IMR-90 (cell line): ENCODE measurements around the gene EMC8. TPM values are rescaled to one million over a fixed set of nuclear protein-coding genes. Genes with fewer than 3 reads are reported as not detected.

ENCODE experiments used
- ATAC-seq: fragments of 200-7000 bp; cut with Tn5 transposase; 2 replicates; pipeline ENCODE4 v1.9.1; 2020; ENCODE audit warnings: low read depth, mild to moderate bottlenecking, moderate library complexity
- BruUV-seq: library from RNA; stranded (reverse); fragments of 400-500 nt; replicated peaks from 2 replicates; lab custom pipeline; 2021; lab: Mats Ljungman, UMichigan
- CTCF ChIA-PET: fragments of 300-600 bp; formaldehyde crosslinking; extraction: SDS; loops from one replicate; lab custom pipeline; 2021; ENCODE audit warnings: antibody characterized with exemption; lab: Yijun Ruan, JAX
- POLR2A ChIA-PET: fragments of 300-600 bp; sonication (Branson Sonifier 250); formaldehyde crosslinking; loops from one replicate; lab custom pipeline; 2022; ENCODE audit warnings: antibody characterized with exemption; ENCODE audit not compliant: unreplicated experiment; lab: Charles Lee
- DNase-seq: peaks from one replicate; pipeline ENCODE4 v3.0.0; 2013
- H2AFZ ChIP-seq: replicated peaks from 2 replicates; pipeline ENCODE3; 2013; ENCODE audit warnings: low read length, mild to moderate bottlenecking; ENCODE audit not compliant: poor library complexity
- H2AK5ac ChIP-seq: 2 replicates; pipeline ENCODE4 v1.6.1; 2013; ENCODE audit warnings: low read depth, low read length, inconsistent platforms
- H2AK9ac ChIP-seq: replicated peaks from 2 replicates; pipeline ENCODE3; 2013; ENCODE audit warnings: mild to moderate bottlenecking, low read depth, low read length, moderate library complexity; ENCODE audit not compliant: poor library complexity
- H2BK120ac ChIP-seq: 2 replicates; pipeline ENCODE4 v1.6.1; 2013; ENCODE audit warnings: low read depth, low read length, inconsistent platforms
- H2BK15ac ChIP-seq: 3 replicates; pipeline ENCODE4 v1.6.1; 2013; ENCODE audit warnings: low read depth, low read length, inconsistent platforms
- H2BK20ac ChIP-seq: 2 replicates; pipeline ENCODE4 v1.6.1; 2013; ENCODE audit warnings: low read depth, mild to moderate bottlenecking, inconsistent platforms, low read length, moderate library complexity
- H2BK5ac ChIP-seq: 2 replicates; pipeline ENCODE4 v1.6.1; 2013; ENCODE audit warnings: mild to moderate bottlenecking, low read depth, low read length, inconsistent platforms; ENCODE audit not compliant: poor library complexity, severe bottlenecking
- H3K14ac ChIP-seq: replicated peaks from 2 replicates; pipeline ENCODE4 v1.6.1; 2013; ENCODE audit warnings: low read depth, low read length, inconsistent platforms
- H3K18ac ChIP-seq: 2 replicates; pipeline ENCODE4 v1.6.1; 2013; ENCODE audit warnings: low read depth, low read length, control low read depth
- H3K23ac ChIP-seq: 2 replicates; pipeline ENCODE4 v1.6.1; 2013; ENCODE audit warnings: low read depth, low read length, inconsistent platforms
- H3K27ac ChIP-seq: 2 replicates; pipeline ENCODE4 v1.5.1; 2013; ENCODE audit warnings: mild to moderate bottlenecking, control low read depth, low read length; ENCODE audit not compliant: insufficient read depth
- H3K27me3 ChIP-seq: 2 replicates; pipeline ENCODE4 v1.6.1; 2013; ENCODE audit warnings: low read length; ENCODE audit not compliant: control insufficient read depth, insufficient read depth
- H3K36me3 ChIP-seq: 2 replicates; pipeline ENCODE4 v1.6.1; 2013; ENCODE audit warnings: low read length, mixed read lengths; ENCODE audit not compliant: control insufficient read depth, insufficient read depth
- H3K4ac ChIP-seq: 2 replicates; pipeline ENCODE4 v1.6.1; 2013; ENCODE audit warnings: low read depth, low read length, inconsistent platforms
- H3K4me1 ChIP-seq: 2 replicates; pipeline ENCODE4 v1.6.1; 2013; ENCODE audit warnings: low read length, mixed read lengths; ENCODE audit not compliant: control insufficient read depth, insufficient read depth
- H3K4me2 ChIP-seq: 2 replicates; pipeline ENCODE4 v1.6.1; 2013; ENCODE audit warnings: low read depth, mild to moderate bottlenecking, control low read depth, low read length, moderate library complexity
- H3K4me3 ChIP-seq: 2 replicates; pipeline ENCODE4 v1.5.1; 2013; ENCODE audit warnings: low read depth, mild to moderate bottlenecking, control low read depth, low read length, moderate library complexity; ENCODE audit not compliant: insufficient read depth
- H3K56ac ChIP-seq: 2 replicates; pipeline ENCODE4 v1.6.1; 2013; ENCODE audit warnings: low read length, inconsistent platforms; ENCODE audit not compliant: insufficient read depth; ENCODE audit errors: extremely low read depth
- H3K79me1 ChIP-seq, 2 experiments: 2 replicates each; pipeline ENCODE4 v1.6.1; 2013; ENCODE audit warnings: low read length in 2 of 2, inconsistent platforms in 1 of 2, low read depth in 1 of 2
- H3K9ac ChIP-seq: 2 replicates; pipeline ENCODE4 v1.6.1; 2013; ENCODE audit warnings: low read depth, low read length, control low read depth
- H3K9me1 ChIP-seq: 2 replicates; pipeline ENCODE4 v1.6.1; 2013; ENCODE audit warnings: low read length, inconsistent platforms; ENCODE audit not compliant: insufficient read depth
- H3K9me3 ChIP-seq: 2 replicates; pipeline ENCODE4 v1.6.1; 2013; ENCODE audit warnings: low read length; ENCODE audit not compliant: control insufficient read depth, insufficient read depth
- H4K20me1 ChIP-seq: 2 replicates; pipeline ENCODE4 v1.6.1; 2013; ENCODE audit warnings: low read length, inconsistent platforms; ENCODE audit not compliant: insufficient read depth
- H4K5ac ChIP-seq: 2 replicates; pipeline ENCODE4 v1.6.1; 2013; ENCODE audit warnings: mild to moderate bottlenecking, low read depth, low read length, control low read depth
- H4K8ac ChIP-seq, 2 experiments: 2 replicates each; pipeline ENCODE4 v1.6.1; 2013; ENCODE audit warnings: low read depth in 2 of 2, low read length in 2 of 2, control low read depth in 1 of 2, inconsistent platforms in 1 of 2
- H4K91ac ChIP-seq: 2 replicates; pipeline ENCODE4 v1.6.1; 2013; ENCODE audit warnings: low read depth, low read length, inconsistent platforms; ENCODE audit not compliant: insufficient read depth
- BHLHE40 ChIP-seq: fragments of 150-350 bp; IDR thresholded peaks from 2 replicates; pipeline ENCODE4 v1.6.1; 2016; ENCODE audit warnings: mild to moderate bottlenecking, low read depth, low read length
- CEBPB ChIP-seq: IDR thresholded peaks from 2 replicates; pipeline ENCODE4 v1.6.1; 2012; ENCODE audit warnings: low read depth, low read length, improper control_type of control experiment
- CHD1 ChIP-seq: IDR thresholded peaks from 2 replicates; pipeline ENCODE4 v1.6.1; 2012; ENCODE audit warnings: low read depth, low read length, improper control_type of control experiment
- CTCF ChIP-seq: conservative IDR thresholded peaks from 2 replicates; pipeline ENCODE4 v1.5.1; 2012; ENCODE audit warnings: mild to moderate bottlenecking, low read depth, low read length, improper control_type of control experiment
- ELK1 ChIP-seq: fragments of 150-350 bp; IDR thresholded peaks from 2 replicates; pipeline ENCODE4 v1.6.1; 2016; ENCODE audit warnings: low read depth, mild to moderate bottlenecking, low read length, moderate library complexity, borderline replicate concordance
- FOS ChIP-seq: fragments of 150-350 bp; IDR thresholded peaks from 2 replicates; pipeline ENCODE4 v1.6.1; 2016; ENCODE audit warnings: low read depth, low read length
- MAFK ChIP-seq: IDR thresholded peaks from 2 replicates; pipeline ENCODE4 v1.6.1; 2012; ENCODE audit warnings: low read depth, low read length, improper control_type of control experiment
- MAZ ChIP-seq: IDR thresholded peaks from 2 replicates; pipeline ENCODE4 v1.6.1; 2012; ENCODE audit warnings: low read depth, mild to moderate bottlenecking, low read length, improper control_type of control experiment, moderate library complexity, borderline replicate concordance
- MXI1 ChIP-seq: IDR thresholded peaks from 2 replicates; pipeline ENCODE4 v1.6.1; 2012; ENCODE audit warnings: low read depth, mild to moderate bottlenecking, low read length, moderate library complexity, borderline replicate concordance
- NFE2L2 ChIP-seq: fragments of 150-350 bp; IDR thresholded peaks from 2 replicates; pipeline ENCODE4 v1.6.1; 2016; ENCODE audit warnings: low read depth, mild to moderate bottlenecking, low read length
- POLR2A ChIP-seq: IDR thresholded peaks from 2 replicates; pipeline ENCODE4 v1.6.1; 2012; ENCODE audit warnings: mild to moderate bottlenecking, low read depth, low read length
- RAD21 ChIP-seq: IDR thresholded peaks from 2 replicates; pipeline ENCODE4 v1.6.1; 2012; ENCODE audit warnings: low read length, improper control_type of control experiment
- RCOR1 ChIP-seq: IDR thresholded peaks from 2 replicates; pipeline ENCODE4 v1.6.1; 2012; ENCODE audit warnings: mild to moderate bottlenecking, low read length, improper control_type of control experiment; ENCODE audit not compliant: insufficient replicate concordance
- RFX5 ChIP-seq: IDR thresholded peaks from 2 replicates; pipeline ENCODE4 v1.8.0; 2012; ENCODE audit warnings: low read depth, mild to moderate bottlenecking, low read length, moderate library complexity
- SMC3 ChIP-seq: fragments of 150-350 bp; IDR thresholded peaks from 2 replicates; pipeline ENCODE4 v1.6.1; 2016; ENCODE audit warnings: low read depth, mild to moderate bottlenecking, antibody characterized with exemption, low read length, moderate library complexity
- USF2 ChIP-seq: fragments of 150-350 bp; IDR thresholded peaks from 2 replicates; pipeline ENCODE4 v1.6.1; 2017; ENCODE audit warnings: mild to moderate bottlenecking, antibody characterized with exemption, low read length, low read depth
- WGBS, 2 experiments: methylation state at CpG; one replicate each; pipeline versions ENCODE4 v1.1.5 to v1.1.7; 2013; ENCODE audit warnings: missing lambda C conversion rate in 2 of 2; ENCODE audit not compliant: insufficient read length in 1 of 2; ENCODE audit errors: extremely low coverage in 2 of 2; 5-methylcytosine and 5-hydroxymethylcytosine counted together
- dilution Hi-C: fragments of 300-500 bp; cut with HindIII; formaldehyde crosslinking; loops from one replicate; pipeline ENCODE4 v1.14.3; 2018; ENCODE audit warnings: low sequenced_read_pairs; ENCODE audit not compliant: unreplicated experiment
- in situ Hi-C: fragments of 300-500 bp; cut with MboI; formaldehyde crosslinking; loops from 3 replicates; pipeline ENCODE4 v1.14.3; 2019; ENCODE audit warnings: low sequenced_read_pairs, inconsistent platforms, mixed read lengths
- intact Hi-C: fragments of 100-400 bp; cut with micrococcal nuclease; formaldehyde crosslinking; loops from 2 replicates; pipeline ENCODE4 v1.10.0; 2022
- polyA plus RNA-seq, 3 experiments: library from polyadenylated mRNA; depleted of rRNA; stranded (reverse); fragments of >200 nt; gene quantifications; 2 replicates each; pipeline ENCODE4 v1.2.3, GENCODE V29; 2012; ENCODE audit warnings: low replicate concordance in 1 of 3
- total RNA-seq: library from RNA; depleted of rRNA; stranded (reverse); fragments of >200 nt; gene quantifications from 2 replicates; pipeline ENCODE4 v1.2.3, GENCODE V29; 2012

Gene EMC8
- total and polyA plus RNA-seq, 2 of the 4 experiments (the other 2 are of a cell fraction), result 23.7 to 48.9 TPM

- Histone ChIP-seq H3K9me3 (peaks cover 2% of the 10 kb centered on the region; the same call in 1 of the 2 replicates), H3K4me2 (no peak overlapping the region), H3K56ac (no peak overlapping the region), H3K36me3 (no peaks in the 10 kb centered on the region), H3K27ac (no peak overlapping the region), H3K27me3 (peaks cover 46% of the 10 kb centered on the region), H2BK120ac (no peak overlapping the region), H4K20me1 (no peaks in the 10 kb centered on the region), H4K5ac (no peak overlapping the region), H3K9ac (no peak overlapping the region), H3K9me1 (0 out of 2 replicates have a peak, but pooled peaks cover 4% of the 10 kb centered on the region), H2BK20ac (no peak overlapping the region), H2AK9ac (no peak overlapping the region), H3K4ac (no peak overlapping the region), H4K91ac (no peak overlapping the region), H3K4me1 (no peaks in the 10 kb centered on the region), H3K23ac (no peak overlapping the region), H3K14ac (no peak overlapping the region), H4K8ac (no peak overlapping the region), H2BK15ac (no peak overlapping the region), H2AFZ (no peak overlapping the region), H3K18ac (no peak overlapping the region), H2AK5ac (no peak overlapping the region), H3K4me3 (no peak overlapping the region), H2BK5ac (no peak overlapping the region), H3K79me1 (no peaks in the 10 kb centered on the region)
- WGBS, 2 experiments, result 0% methylated on average over 1 of the region's 9 CpGs; no CpG with 5 or more reads in 1 of the 2 experiments
- TF ChIP-seq MAFK (no peak), FOS (no peak), BHLHE40 (no peak), MAZ (no peak), USF2 (no peak), ELK1 (no peak), CEBPB (no peak), POLR2A (no peak), CHD1 (no peak), NFE2L2 (no peak), RFX5 (no peak), RAD21 (no peak), CTCF (no peak), MXI1 (no peak), SMC3 (no peak), RCOR1 (no peak)
- no TSS peak for BruUV-seq
- ATAC-seq (no peak), DNase-seq (no peak)
- in situ Hi-C loops (loop anchor here (10.0 kb wide), 1 partner anchor 157 kb away; no protein-coding TSS in a partner anchor), intact Hi-C loops (no loop called here), dilution Hi-C loops (no loop called here)
- ChIA-PET CTCF (no interaction called here), POLR2A (no interaction called here)
These were observed 28.8 kb upstream of the EMC8 start for GRCh38 chr16:85828166-85828565.
